SK-MEL-5 (cell line): ENCODE measurements around the gene LMOD3. TPM values are rescaled to one million over a fixed set of nuclear protein-coding genes. Genes with fewer than 3 reads are reported as not detected.
A peak's percentile ranks its signal among the peaks of the same experiment; 100 is the strongest.

Experiments
- DNase-seq: peaks from one replicate; pipeline ENCODE4 v3.0.0-alpha.2; 2016; ENCODE audit warnings: low read depth, low spot score
- in situ Hi-C: cut with HindIII; loops from 2 replicates; pipeline ENCODE4 v1.10.0; 2016; ENCODE audit warnings: low sequenced_read_pairs, high pct_unique_total_duplicates, low pct_unique_long_range_greater_than_20kb
- total RNA-seq: library from RNA; depleted of rRNA; stranded (reverse); fragments of >200 nt; shearing (Covaris generic); gene quantifications from 2 replicates; pipeline ENCODE4 v1.2.3, GENCODE V29; 2014; rRNA removed

The LMOD3 gene
- total RNA-seq, 1 experiment from 2014 or later, result 0.16 TPM

DNA sequence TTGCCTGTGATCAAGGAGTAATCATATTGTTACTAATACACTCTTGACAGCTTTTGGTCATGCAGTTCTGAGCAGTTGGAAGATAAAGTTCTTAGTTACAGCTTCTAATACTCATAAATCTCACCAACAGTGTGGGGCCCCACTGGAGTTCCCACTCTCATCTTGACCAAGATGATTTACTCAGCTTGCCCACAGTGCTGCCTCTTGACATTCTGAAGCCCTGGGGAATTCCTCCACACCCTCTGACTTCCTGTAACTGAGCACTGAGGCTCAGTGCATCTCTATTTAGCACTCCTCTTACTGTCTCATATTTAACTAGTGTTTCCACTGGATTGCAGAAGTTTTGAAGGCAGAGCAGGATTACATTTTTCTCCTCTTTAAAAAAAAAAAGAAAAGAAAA is 39.6 kb downstream of the LMOD3 start:
- DNase-seq, result peak; percentile 71
- in situ Hi-C loops, result no loop called here

DNA sequence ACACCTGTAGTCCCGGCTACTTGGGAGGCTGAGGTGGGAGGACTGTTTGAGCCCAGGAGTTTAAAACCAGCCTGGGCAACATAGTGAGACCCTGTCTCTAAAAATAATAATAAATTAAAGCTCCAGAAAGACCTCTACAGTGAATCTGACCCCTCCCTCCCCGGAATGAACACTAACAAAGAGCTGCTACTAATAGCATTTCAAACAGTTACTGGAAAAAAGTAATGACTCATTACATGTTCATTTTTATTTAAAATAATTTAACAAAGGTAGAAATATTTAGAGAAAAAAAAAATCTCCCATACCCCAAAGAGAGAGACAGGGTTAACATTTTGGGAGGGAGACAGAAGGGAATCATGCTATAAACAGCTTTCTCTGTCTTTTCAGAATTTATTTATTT is 40.0 kb downstream of the LMOD3 start:
- in situ Hi-C loops, result no loop called here

DNA sequence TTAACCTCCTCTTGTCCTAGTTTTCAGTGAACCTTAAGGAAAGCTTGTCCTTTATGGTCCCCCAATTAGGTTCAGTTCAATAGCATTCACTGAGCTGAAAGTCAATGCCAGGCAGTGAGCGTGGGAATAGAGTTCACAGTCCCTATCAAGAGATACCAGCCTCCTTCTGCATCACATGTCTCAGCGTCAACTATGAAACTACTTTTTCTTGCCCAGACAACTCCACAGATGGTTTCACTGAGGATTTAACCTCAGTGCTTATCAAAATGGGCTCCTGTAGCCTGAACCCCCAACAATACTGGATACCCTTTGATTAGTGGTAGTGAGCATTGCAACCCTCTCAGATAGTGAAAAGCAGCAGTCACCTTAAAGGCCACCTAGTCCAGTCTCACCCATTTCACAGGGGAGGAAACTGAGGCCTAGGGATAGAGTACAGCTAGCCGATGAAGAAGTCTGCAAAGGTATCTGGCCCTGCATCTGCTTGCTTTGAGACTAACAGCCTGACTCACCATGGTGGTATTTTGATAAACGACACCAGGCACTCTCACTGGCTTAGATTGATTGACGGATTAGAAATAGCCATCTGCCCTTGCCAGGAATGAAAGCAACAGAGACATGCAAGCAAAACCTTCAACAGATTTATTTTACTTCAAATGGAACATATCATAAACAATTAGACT is 40.7 kb downstream of the LMOD3 start:
- in situ Hi-C loops, result no loop called here
- no peak for DNase-seq

More for the DNA sequence above, 40.0 kb downstream of the LMOD3 start:
- DNase-seq, result no peak

DNA sequence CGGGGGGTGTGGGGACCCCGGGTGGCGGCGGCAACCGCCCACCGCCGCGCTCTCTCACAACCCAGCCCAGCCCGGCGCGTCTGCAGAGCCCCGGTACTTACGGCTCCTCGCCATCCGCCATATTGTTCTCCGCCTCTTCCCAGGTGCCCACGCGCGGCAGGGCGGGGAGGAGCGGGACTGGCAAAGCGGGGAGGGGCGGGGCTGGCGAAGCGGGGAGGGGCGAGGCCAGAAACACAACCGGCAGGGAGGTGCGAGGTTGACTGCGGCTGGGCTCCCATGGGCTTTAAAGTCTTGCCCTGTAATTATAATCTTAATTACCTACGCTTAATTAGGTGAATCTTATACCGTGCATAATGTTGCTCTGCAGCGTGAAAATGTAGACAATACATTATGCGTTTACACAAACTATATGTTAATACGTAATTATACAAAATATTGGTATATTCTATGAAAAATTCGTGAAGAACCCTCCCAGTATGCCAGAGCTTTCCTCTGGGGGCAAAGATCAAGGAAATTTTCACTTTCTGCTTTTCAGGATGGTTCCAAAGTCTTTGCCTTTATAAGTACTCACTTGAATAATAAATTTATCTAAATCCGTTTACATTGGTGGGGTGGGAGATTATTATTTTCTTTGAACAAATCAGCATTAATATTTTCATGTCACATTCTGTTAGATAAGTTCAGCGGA is 42.0 kb downstream of the LMOD3 start, which contains the start of gene UBA3:
TSS of gene UBA3 (minus strand) at position 133 of the 688 bp plus-strand sequence. CDS start at position 121, 12 bp downstream.
- in situ Hi-C loops, result no loop called here
- DNase-seq, result peak; percentile 86

DNA sequence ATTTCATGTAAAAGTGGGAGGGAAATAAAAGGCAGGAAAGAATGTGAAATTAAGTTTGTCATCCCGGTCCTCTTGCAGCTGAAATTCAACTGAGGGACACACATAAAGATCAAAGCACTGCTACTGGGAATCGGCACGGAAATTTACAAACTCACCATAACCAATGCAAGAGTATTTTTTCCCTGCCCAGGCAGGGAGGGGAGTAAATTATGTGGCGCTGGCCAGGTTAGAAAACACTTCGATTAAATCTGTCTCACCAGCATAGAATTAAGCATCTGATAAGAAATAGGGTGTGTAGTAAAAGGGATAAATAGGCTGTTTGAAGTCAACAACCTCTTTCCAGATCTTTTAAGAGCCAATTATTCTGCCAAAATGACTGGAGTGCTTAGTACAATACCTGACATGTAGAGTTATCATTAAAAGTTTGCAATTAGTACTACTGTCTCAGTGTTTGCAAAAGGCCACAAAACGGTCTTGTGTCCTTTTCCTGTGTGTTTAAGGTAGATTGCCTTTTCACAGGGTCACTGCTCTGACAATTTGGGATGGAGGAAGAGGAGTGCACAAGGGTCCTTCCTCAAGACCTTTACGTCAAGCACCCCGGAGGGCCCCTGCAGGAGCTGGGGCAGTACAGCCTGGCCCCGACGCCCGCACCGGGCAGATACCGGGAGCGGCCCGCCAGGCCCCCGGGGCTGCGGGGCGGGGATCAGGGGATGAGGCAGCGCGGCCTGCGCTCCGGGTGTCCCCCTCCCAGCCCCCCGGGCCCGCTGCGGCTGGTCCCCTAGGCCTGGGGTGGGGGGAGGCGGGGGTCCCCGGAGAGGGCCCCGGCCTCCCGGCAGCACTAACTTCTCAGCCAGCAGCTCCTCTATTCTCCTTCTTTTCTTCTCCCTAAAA is 42.9 kb downstream of the LMOD3 start:
- DNase-seq, result no peak
- in situ Hi-C loops, result no loop called here

DNA sequence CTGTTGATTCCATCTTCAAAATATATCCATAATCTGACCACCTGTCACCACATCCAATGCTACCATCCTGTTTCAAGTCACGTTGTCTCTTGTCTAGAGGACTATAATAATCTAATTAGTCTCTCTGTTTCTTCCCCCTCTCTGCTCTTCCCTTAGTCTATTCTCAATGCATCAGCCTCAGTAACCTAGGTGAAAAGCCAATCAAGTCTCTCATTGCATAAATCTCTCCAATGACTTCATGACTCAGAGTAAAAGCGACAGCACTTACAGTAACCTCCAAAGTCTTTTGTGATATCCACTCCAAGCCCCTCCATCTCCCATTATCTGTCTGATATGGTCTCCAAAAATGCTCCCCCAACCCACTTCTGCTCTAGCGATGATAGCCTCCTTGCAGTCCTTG is 49.5 kb downstream of the LMOD3 start:
- DNase-seq, result no peak

DNA sequence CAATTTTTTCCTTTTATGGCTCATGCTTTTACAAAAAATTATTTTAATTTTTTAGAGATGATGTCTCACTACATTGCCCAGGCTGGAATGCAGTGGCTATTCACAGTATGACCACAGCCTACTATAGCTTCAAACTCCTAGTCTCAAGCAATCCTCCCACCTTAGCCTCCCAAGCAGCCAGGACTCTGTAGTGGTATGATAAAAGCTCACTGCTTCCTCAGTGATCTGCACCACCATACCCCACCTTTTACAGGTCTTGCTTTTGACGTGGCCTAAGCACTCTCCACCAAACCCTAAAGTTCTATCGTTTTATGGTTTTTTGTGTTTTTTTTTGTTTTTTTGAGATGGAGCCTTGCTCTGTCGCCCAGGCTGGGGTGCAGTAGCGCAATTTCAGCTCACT is 56.3 kb downstream of the LMOD3 start:
- no peak for DNase-seq
- in situ Hi-C loops, result no loop called here

More for the DNA sequence above, 49.5 kb downstream of the LMOD3 start:
- in situ Hi-C loops, result no loop called here

DNA sequence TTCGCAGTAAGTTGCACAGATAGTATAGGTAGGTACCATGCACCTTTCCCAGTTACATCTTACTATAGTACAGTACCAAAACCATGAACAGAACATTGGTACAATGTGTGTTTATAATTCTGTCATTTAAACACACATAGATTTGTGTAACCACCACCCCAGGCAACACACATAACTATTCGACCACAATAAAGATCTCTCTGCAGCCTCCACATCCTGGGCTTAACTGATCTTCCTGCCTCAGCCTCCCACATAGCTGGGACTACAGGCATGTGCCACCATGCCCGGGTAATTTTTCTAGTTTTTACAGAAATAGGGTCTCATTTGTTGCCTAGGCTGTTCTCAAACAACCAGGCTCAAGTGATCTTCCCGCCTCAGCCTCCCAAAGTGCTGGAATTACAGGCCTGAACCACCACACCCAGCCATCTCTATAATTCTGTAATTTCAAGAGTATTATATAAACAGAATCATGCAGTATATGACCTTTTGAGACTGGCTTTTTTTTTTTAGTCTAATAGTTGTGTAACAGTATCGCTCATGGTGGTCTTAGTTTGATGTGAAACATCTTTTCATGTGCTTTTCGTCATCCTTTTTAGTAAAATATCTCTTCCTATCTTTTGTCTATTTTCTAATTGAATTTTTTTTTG is 57.0 kb downstream of the LMOD3 start:
- no peak for DNase-seq
- in situ Hi-C loops, result no loop called here

DNA sequence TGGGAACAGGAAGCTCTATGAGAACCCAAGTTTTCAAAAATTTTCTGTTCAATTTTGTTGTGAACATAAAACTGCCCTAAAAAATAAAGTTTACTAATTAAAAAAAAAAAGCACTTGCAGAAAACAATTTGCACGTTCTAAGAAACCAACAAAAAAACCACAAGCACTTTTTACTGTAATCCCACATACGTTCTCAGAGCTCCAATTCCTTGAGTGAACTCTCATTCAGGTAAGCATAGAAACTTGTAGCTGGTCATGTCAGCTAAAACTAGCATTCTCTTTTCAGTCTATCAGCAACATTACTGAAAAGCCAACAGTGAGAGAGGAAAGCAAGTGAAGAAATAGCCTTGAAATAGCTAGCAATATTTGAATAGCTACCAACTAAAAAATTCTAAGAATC is 58.8 kb downstream of the LMOD3 start:
- no peak for DNase-seq
- in situ Hi-C loops, result no loop called here

DNA sequence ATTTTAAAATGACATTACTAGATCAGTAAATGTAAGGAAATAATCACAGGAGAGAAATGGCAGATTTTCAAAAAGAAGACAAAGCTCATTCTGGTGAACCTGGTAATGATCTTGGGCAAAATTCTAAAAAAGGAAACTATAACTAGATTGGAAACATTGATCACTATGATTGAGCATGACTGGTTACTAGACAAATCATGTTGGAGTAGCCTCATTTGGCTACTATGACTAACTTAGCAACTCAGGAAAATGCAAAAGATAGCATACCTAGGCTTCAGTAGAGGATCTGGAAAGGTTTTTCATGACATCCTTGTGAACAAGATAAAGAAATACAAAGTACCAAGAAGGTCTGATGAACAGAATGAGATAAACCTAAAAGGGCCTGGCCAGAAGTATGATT is 62.7 kb downstream of the LMOD3 start:
- in situ Hi-C loops, result no loop called here
- DNase-seq, result no peak

DNA sequence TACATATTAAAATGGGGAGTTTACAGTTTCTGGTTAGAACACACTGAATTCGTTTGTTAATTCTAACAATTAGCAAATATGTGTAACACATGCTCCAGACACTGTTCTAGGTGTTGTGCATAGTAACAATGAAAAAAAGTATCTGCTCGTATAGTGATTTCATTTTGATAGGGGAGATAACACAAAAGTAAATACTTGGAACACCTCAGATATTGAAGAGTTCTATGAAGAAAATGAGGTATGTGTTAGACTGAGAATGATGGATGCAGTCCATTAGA is 63.5 kb downstream of the LMOD3 start:
- in situ Hi-C loops, result no loop called here

DNA sequence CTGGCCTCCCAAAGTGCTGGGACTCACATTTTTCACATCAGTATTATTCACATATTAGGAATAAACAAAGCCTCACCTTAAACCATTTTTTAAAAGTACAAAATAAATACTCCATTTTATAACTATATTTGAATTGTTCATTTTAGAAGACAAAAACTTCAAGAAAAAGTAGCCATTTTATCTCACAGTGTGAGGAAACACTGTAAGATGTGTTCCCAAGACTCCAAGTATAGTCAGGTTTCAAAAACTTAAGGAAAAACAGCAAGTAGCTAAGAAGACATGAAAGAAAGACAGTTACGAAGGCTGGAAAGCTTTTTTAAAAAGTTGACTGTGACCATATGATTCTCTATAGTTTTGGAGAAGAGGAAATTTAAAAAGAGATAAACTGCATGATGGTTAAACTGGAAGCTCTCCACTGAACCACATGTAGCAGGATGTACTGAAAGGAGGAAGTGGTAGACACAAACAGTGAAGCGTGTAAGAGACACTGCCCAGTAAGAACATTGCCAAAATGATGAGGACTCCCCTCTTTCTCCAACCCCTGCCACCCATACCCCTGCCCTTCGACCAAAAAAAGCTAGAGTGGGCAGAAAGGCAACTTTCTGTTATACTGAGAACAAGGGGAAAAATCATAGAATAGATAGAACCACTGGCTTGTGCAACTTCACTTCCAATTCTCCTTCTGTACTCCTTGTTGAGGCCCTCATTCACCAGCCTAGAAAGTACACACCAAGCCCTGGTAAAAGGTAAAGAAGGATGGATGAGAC is 64.0 kb downstream of the LMOD3 start:
- DNase-seq, result no peak
- in situ Hi-C loops, result no loop called here

More for the DNA sequence above, 63.5 kb downstream of the LMOD3 start:
- DNase-seq, result no peak

Other genes with a start within 250 kb of the LMOD3 start
- not detected in 2 replicates for gene TAFA4, start 190.0 kb downstream of the LMOD3 start, total RNA-seq
- 44.5 and 45.0 TPM in 2 replicates for gene EOGT, start 108.9 kb downstream of the LMOD3 start, total RNA-seq
- gene TMF1, start 70.3 kb downstream of the LMOD3 start, total RNA-seq, result 14.8 and 35.6 TPM in 2 replicates
- 58.8 and 63.8 TPM in 2 replicates for gene UBA3, start 42.2 kb downstream of the LMOD3 start, total RNA-seq
- 55.7 and 61.3 TPM in 2 replicates for gene ARL6IP5, start 37.7 kb downstream of the LMOD3 start, total RNA-seq